Activated gamma-delta T cell treated with Interleukin-2 at 50 U/mL for 16 hours (primary cell): ENCODE results near the gene TBX1.
A peak's percentile ranks its signal among the peaks of the same experiment; 100 is the strongest.

ENCODE experiments used
- DNase-seq: peaks from one replicate; pipeline ENCODE4 v3.0.0-alpha.2; 2020

TBX1 gene

DNA sequence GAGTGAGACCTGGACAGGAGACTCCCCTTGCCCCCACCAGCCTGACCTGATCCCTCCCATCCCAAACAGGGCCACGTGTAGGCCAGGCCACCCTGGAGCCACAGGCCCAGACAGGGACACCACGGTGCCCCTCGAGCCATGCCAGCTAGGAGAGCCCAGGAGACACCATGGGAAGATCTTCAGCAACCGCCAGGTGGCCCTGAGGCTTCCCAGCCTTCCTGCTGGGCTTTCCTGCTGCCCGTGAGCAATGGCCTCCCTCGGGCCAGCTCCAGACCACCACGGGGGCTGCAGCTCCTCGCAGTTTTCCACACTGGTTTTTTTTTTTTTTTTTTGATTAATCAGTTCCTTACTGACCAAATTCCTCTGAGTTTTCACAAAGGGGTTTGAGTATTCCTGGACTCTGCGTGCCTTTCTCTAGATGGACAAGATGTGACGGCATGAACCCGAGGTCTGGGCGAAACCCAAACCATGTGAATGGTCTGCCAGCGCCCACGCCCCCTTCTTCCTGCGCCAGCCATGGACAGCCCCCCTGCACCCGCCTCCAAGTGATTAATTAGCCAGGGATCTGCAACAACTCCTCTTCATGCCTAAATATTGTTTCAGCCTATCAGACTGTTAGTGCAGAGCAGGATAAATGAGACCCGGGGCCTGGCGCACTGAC, 40.9 kb downstream of the TBX1 start:
- DNase-seq: no peak

DNA sequence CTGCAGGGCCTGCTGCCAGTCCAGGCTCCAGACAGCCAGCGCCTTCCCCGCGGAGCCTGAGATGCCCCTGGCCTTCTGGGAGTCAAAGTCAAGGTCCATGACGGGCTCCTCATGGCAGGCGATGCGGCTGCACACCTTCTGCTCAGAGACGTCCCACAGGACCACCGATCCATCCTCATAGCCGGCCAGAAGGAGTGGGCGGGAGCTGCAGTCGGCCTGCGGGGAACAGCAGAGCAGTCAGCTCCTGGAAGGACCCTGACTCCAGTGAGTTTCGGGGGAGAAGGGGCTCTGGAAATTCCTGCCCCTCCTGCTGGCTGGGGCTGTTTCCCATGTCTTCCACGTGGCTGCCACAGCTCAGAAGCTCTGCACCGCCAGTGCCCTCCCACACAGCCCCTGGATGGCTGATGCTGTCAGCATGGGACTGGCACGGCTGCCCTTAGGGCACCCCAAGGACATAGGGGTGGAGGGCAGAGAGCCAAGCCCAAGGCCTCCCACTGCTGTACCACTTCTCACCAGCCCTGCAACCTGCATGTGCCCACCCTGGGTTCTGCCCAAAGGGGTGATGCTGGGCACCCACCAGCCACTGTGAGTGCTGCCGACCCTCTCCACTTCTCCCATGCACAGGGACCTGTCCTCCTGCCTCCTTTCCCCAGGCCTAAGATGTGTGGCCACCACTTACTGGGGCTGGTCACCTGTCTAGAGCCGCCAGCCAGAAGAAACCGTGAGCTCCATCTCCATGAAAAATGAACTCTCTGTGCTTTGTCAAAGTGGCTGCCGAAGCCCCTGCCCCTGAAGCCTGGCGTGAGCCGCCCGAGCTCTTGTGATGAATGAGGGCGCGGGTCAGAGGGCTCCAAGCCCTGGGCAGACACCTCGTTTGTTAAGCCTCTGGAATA, 41.7 kb downstream of the TBX1 start:
- no peak for DNase-seq

DNA sequence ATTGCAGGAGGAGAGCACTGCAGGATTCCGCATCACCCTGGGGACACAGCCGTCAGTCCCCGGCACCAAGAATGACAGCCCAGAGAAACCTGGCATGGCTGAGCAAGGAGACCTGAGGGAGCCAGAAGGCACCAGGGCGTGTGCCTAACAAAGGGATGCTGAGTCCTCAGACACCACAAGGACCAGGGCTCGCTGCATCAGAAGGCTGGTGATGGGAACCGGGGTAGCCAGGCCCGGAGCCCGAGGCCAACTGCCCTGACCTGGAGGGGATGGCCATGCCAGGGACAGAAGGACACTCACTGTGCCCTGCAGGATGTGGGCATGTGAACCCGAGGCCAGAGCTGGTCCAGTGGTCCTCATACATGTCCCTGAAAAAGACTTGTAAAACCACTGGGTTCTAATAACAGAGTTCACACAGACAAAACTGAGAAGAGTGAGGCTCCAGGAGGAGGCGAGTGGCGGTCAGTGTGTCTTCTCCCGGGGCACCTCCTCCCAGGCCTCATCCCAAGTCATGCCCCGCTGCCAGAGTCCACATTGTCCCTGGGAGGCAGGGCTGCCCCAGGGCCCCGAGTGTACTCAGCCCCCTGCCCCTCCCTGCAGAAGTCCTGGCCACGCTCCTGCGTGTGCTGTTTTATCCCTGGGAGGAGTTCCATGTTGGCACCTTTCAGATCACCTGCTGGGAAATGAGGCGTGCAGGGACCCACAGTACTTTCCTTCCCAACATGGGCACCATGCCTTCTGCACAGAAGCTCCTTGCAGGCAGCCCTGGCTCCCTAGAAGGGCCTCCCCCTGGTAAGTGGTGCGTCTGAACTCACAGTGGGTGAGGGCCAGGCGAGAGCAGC, 42.5 kb downstream of the TBX1 start:
- DNase-seq: no peak

DNA sequence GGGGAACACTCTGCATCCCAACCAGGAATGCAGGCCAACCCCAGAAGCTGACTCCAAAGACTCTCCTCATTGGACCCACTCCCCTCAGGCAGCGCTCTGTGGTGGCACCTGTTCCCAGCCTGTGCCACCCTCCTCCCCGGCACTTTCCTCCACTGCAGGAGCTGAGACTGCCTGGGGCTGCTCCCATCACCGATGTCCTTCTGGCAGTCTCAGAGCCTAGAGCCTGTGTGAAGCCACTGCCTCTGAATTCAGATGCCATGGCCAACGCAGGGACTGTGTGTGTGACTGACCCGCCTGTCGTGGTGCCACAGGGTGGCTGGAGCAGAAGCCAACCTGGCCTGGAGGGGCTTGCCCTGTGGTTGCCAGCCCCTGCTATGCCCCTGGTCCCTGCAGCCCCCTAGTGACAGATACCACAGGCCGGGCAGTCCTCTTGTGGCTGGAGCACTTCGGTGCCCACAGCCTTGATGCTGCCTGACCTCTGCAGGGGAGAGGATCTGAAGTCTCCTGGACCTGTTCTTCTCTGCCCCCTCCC, 43.2 kb downstream of the TBX1 start:
- no peak for DNase-seq

- DNase-seq: peak; percentile 1
Observed at GRCh38 chr22:19805821-19806212, 45.2 kb downstream of the TBX1 start.

DNA sequence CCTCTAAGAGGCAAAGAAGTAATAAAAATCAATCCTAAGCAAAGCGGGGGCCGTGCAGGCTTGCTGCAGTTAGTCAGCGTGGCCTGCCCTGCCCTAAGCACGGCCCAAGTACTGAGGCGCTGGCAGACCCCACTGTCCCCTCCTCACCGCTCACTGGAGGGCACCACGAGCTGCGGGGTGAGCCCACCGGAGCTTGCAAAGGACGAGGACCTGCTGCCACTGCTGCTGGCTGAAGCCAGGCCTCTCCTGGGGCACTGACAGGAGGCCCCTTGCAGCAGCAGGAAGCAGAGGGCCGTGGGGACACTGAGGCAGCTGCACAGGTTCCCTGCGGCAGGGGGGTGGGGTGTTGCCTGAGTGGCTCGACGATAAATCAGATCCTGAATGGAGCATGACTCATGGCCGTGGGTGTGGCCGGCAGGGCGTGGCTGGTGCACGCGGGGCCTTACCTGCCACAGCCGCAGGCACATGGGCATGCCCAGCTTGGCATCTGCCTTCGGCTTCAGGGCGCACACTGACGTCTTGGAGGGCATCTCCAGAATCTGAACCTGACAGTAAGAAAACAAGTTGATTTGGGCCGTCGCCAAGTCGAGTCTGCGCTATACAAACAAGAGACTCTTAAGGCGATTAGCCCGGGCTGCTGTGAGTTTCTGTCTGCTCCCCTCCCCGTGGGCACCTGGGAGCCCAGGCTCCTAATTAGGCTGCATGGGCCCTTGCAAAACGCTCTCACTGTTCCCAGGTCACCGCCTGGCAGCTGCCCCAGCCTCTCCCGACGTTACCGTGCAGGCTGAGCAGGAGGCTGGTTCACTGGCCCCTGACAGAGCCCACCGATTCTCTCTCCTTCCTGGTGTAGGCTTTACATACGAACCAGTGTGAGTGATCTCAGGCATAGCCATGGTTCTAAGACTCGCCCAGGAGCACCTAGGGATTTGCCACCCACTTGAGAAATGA, 45.9 kb downstream of the TBX1 start:
- DNase-seq: peak; percentile 2

DNA sequence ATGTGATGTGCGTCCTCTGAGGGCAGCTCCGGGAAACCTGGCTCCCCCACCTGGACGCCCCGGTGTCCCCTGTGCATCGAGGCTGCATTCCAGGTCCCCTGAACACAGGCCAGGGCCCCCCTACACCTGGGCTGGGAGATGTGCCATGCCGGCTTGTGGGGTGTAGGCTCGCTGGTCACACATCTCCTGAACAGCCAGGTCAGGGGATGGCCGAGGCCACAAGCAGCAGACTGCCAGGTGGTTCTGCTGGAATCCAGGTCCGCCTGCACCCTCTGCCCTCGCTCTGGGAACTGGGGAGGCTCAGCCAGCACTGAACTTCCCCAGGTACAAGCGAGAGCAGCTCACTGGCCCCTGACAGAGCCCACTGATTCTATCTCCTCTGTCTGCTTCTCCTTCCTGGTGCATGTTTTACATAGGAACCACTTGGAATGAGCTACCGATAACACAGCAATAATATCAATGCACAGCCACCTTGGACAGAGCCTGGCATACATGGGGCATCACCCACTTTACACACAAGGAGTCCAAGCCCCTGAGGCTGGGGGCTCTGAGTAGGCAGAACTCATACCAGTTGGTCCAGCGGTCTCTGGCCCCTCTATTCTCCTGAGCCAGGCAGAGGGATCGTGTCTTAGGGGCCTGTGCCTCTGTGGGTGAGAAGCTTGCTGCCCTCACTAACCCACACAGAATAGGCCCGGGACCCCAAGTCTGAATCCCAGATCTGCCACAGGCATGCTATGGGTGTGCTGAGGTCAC, 46.8 kb downstream of the TBX1 start:
- peak; percentile 1 for DNase-seq

GRCh38 chr22:19807914-19808872, 47.6 kb downstream of the TBX1 start:
- peak; percentile 2 for DNase-seq

DNA sequence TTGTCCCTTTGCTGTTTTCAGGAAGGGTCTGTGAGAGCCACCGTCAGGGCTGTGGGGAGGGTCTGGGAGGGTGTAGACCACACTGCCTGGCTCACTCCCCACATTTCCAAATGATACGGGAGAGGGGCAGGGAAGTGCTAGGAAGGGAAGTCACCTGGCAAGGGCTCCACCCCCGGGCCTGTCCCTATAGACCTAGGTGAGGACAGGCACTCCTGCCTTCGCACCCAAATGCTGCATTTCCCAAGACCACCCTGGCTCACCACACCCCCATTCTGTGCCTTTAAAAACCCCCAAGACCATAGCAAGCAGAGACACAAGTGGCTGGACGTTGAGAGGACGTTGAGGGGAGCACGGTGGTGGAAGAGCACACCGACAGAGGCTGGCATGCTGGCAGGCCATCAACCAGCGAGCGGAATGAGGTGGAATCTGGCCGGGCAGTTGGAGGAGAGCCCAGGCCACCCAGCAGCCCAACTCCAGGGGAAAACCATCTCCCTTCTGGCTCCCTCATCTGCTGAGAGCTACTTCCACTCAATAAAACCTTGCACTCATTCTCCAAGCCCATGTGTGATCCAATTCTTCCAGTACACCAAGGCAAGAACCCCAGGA, 48.4 kb downstream of the TBX1 start:
- DNase-seq: no peak

GRCh38 chr22:19809741-19810140, 49.2 kb downstream of the TBX1 start:
- no peak for DNase-seq

GRCh38 chr22:19810381-19811201, 50.0 kb downstream of the TBX1 start:
- no peak for DNase-seq

DNA sequence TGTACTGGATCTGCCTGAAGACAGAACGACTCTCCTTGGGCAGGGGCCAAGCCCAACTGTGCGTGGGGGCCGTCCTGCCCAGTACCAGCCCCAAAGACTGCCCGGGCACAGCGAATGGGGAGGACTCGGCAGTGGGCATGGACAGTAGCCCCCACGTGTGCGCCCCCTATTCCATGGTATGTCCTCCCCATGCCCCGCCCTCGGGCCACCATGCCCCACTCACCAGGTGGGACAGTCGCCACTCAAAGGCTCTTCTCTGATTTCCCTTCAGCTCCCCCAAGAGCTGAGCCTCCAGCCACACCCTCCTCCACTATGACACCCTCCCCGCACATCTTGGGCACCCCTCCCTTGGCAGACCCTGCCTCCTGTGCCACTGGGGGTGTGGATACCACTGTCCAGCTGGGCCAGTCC, 50.6 kb downstream of the TBX1 start:
- DNase-seq: no peak

DNA sequence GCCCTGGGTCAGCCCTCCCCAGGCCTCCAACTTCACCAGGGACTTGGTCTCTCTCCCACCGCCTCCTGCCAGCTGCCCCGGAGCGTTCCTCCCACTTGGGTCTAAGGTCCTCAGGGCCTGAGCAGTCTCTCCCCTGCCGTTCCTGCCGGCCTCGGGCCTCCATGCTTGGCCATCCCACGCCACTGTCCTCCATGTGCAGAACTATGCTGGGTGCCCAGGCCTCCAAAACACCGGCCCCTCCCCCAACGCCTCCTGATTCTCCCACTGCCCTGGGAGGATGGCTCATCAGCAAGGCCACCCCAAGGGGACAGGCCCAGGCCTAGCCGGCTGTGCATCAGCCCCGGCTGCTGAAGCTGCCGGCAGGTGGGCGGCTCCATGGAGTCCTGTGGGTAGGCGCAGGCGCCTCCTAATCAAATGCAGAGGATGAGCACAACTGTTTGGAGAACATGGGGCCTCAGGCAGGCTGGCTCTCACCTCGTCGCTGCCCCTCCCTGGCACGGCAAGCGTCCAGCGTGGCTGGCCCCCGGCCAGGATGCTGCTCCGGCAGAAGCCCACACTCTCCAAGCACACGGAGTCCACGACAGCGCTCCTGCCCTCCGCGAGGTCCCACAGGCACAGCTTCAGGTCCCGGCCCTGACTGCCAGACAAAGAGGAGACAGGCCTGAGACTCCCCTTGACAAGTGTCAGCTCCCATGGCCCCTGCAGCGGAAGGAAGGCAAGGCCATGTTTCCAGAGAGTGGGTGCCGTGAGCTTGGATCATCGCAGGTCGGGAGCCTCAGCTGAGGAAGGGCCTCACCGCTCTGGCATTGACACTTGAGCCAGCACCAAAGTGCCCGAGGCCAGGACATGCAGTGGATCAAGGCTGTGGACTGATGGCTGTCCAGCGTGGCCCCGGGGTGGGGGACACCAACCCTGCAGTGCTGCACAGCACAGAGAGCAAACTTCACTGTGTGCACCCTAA, 51.5 kb downstream of the TBX1 start:
- DNase-seq: no peak

- DNase-seq: no peak
Observed at GRCh38 chr22:19812910-19813309, 52.3 kb downstream of the TBX1 start.

GRCh38 chr22:19814428-19814827, 53.9 kb downstream of the TBX1 start:
- DNase-seq: no peak

DNA sequence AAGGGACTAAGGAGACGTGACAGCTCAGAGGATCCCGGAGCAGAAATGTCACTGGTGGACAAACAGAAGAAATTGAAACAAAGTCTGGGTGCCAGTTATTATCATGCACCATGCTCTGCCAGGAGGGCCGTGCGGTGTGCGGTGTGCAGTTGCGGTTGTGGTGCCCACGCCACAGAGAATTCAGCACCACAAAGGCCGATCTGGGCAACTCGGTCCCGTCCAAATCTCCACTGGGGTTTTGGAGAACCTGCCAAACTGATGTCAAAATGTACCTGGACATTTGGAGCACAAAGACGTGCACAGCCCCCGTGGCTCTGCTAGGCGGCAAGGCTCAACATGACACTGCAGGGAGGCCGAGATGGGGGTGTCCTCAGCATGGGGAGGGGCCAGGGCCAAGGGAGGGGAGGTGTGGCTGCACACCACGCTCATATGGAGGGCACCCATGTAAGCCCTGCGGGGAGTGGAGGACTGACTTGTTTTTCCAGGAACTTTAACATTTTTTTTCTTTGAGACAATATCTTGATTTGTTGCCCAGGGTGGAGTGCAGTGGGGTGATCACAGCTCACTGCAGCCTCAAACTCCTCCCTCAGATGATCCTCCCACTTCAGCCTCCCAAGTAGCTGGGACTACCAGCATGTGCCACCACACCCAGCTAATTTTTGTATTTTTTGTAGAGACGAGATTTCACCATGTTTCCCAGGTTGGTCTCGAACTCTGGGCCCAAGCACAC, 54.7 kb downstream of the TBX1 start:
- DNase-seq: no peak

DNA sequence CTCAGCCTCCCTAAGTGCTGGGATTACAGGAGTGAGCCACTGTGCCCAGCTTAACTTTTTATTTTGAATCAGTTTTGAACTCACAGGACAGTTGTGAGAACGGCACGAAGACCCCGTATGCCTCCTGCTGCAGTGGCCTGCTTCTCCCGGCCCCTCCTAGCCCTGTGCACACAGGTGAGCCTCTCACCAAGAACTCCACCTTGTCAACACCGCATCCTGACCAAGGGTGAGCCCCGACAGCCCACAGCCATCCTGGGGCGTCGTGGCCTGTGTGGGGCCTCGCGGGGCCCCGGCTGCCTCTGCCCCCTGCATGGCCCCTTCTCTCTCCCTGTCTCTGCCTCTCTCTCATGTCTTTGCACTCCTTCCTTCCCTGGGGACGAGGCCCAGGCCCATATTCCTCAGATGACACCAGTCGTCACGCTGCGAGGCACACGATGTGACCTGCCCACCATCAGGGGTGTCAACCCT, 55.3 kb downstream of the TBX1 start:
- no peak for DNase-seq
